SK-N-MC (cell line): Measurements from ENCODE around the gene SLC35A3.

ENCODE experiments used
- EZH2 ChIP-seq: fragments of 200-600 bp; sonication (generic); IDR thresholded peaks from one replicate; pipeline ENCODE4 v1.6.1; 2017; ENCODE audit warnings: antibody characterized with exemption
- POLR2AphosphoS5 ChIP-seq: IDR thresholded peaks from 2 replicates; pipeline ENCODE4 v1.6.1; 2012; ENCODE audit warnings: mild to moderate bottlenecking, low read depth, low read length, borderline replicate concordance

DNA sequence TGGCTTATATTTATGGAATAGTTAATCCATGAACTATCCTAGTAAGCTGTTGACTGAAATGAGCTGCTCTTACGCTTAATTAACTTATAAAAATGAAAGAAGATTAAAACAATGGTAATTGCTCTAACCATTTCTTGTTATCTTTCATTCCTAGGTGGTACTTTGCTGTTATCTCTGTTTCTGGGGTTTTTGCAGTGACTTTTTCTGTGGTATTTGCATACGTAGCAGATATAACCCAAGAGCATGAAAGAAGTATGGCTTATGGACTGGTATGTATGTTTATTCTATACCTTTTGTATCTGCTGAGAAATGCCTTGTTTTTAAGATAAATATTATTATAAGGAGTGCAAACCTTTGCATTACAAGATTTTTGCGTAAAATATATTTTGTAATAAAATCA, 91.9 kb downstream of the SLC35A3 start:
- TF ChIP-seq EZH2 (no peak), POLR2AphosphoS5 (no peak)
